Peyer's patch (tissue), 4 donors: ENCODE data around the gene C2orf92.

Experiments used
- POLR2A ChIP-seq, 2 donors: fragments of 450-650 bp; IDR thresholded peaks; one replicate each; pipeline ENCODE4 v1.5.1; 2017; ENCODE audit warnings: antibody characterized with exemption in 2 of 2, mild to moderate bottlenecking in 2 of 2, moderate library complexity in 2 of 2
- TF ChIP-seq, protein P1 (sequence below), 6 experiments: fragments of 450-650 bp in 4 of 6; fragments of 200-600 bp in 2 of 6; sonication (generic) in 1 of 6; IDR thresholded peaks; one replicate each; pipeline ENCODE4 v1.5.1; 2017 to 2019; ENCODE audit warnings: antibody characterized with exemption in 6 of 6, mild to moderate bottlenecking in 3 of 6, moderate library complexity in 1 of 6

DNA sequence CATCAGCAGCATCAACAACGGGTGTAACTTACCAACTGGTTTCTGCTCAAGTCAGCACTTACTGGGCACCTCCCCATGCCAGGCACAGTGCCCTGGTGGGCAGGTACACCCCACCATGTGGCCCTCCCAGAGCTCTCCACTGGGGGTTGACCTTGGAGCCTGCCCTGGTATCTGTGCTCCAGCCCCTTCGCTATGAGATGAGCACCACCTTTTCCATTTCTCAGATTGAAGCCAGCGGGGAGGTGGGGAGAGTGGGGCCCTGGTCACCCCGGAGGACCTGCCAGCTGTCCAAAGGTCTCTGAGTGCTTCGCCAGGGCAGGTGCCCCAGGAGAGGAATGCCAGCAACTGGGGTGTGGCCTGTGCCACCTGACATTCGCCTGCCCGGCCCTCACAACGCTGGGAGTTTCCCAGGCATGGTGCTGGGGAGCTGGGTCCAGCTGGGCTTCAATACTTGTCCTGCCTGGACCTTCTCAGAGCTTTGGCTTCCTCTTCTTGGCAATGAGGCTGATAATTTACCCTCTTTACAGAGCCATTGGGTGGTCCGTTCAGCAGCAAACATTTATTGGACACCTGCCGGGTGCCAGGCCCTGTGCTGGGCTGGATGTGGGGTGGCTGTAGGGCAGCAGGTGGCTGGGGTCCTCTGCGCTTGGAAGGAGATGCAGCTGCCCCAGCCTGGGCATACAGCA, 38.0 kb downstream of the C2orf92 start:
- TF ChIP-seq, protein P1, sequence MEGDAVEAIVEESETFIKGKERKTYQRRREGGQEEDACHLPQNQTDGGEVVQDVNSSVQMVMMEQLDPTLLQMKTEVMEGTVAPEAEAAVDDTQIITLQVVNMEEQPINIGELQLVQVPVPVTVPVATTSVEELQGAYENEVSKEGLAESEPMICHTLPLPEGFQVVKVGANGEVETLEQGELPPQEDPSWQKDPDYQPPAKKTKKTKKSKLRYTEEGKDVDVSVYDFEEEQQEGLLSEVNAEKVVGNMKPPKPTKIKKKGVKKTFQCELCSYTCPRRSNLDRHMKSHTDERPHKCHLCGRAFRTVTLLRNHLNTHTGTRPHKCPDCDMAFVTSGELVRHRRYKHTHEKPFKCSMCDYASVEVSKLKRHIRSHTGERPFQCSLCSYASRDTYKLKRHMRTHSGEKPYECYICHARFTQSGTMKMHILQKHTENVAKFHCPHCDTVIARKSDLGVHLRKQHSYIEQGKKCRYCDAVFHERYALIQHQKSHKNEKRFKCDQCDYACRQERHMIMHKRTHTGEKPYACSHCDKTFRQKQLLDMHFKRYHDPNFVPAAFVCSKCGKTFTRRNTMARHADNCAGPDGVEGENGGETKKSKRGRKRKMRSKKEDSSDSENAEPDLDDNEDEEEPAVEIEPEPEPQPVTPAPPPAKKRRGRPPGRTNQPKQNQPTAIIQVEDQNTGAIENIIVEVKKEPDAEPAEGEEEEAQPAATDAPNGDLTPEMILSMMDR (IDR thresholded peaks at IDR 0.05) = no peak
- no peak for TF ChIP-seq POLR2A (IDR thresholded peaks at IDR 0.05)
